ENCODE data around the gene MRPL44. TPM values are rescaled to one million over a fixed set of nuclear protein-coding genes. Genes with fewer than 3 reads are reported as not detected.

MRPL44 gene
- total and polyA plus RNA-seq, 2 of the 13 experiments (the other 11 are each of a cell fraction or from before 2014, with no cell fraction given): 38.4 to 78.0 TPM

GRCh38 chr2:223944703-223945531 lies 12.3 kb upstream of the MRPL44 start, which contains the start of gene WDFY1 (continued):
- peak; percentile 93 for TF ChIP-seq ZNF883 (CRISPR knock-in tag; IDR thresholded peaks at IDR 0.05; ENCODE audit: not compliant biosample characterization)
- TF ChIP-seq ZNF577 (CRISPR knock-in tag; IDR thresholded peaks at IDR 0.05; ENCODE audit: borderline replicate concordance, low read depth): no peak
- TF ChIP-seq BRCA1 (CRISPR knock-in tag; IDR thresholded peaks at IDR 0.05): peak; percentile 76; the same call in 1 of the 2 replicates
- TF ChIP-seq, protein P1, sequence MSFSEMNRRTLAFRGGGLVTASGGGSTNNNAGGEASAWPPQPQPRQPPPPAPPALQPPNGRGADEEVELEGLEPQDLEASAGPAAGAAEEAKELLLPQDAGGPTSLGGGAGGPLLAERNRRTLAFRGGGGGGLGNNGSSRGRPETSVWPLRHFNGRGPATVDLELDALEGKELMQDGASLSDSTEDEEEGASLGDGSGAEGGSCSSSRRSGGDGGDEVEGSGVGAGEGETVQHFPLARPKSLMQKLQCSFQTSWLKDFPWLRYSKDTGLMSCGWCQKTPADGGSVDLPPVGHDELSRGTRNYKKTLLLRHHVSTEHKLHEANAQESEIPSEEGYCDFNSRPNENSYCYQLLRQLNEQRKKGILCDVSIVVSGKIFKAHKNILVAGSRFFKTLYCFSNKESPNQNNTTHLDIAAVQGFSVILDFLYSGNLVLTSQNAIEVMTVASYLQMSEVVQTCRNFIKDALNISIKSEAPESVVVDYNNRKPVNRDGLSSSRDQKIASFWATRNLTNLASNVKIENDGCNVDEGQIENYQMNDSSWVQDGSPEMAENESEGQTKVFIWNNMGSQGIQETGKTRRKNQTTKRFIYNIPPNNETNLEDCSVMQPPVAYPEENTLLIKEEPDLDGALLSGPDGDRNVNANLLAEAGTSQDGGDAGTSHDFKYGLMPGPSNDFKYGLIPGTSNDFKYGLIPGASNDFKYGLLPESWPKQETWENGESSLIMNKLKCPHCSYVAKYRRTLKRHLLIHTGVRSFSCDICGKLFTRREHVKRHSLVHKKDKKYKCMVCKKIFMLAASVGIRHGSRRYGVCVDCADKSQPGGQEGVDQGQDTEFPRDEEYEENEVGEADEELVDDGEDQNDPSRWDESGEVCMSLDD (CRISPR knock-in tag; IDR thresholded peaks at IDR 0.05; ENCODE audit: borderline replicate concordance): peak; percentile 95
- TF ChIP-seq PHF20 (CRISPR knock-in tag; IDR thresholded peaks at IDR 0.05): peak; percentile 74
- peak; percentile 92 for TF ChIP-seq ZBTB26 (CRISPR knock-in tag; IDR thresholded peaks at IDR 0.05; ENCODE audit: borderline replicate concordance)
- no peak for TF ChIP-seq ZNF720 (CRISPR knock-in tag; IDR thresholded peaks at IDR 0.05)
- TF ChIP-seq, protein P2, sequence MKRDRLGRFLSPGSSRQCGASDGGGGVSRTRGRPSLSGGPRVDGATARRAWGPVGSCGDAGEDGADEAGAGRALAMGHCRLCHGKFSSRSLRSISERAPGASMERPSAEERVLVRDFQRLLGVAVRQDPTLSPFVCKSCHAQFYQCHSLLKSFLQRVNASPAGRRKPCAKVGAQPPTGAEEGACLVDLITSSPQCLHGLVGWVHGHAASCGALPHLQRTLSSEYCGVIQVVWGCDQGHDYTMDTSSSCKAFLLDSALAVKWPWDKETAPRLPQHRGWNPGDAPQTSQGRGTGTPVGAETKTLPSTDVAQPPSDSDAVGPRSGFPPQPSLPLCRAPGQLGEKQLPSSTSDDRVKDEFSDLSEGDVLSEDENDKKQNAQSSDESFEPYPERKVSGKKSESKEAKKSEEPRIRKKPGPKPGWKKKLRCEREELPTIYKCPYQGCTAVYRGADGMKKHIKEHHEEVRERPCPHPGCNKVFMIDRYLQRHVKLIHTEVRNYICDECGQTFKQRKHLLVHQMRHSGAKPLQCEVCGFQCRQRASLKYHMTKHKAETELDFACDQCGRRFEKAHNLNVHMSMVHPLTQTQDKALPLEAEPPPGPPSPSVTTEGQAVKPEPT (CRISPR knock-in tag; IDR thresholded peaks at IDR 0.05; ENCODE audit: low read depth): no peak
- no peak; the same call in 1 of the 2 replicates for TF ChIP-seq ARID2 (CRISPR knock-in tag; IDR thresholded peaks at IDR 0.05; ENCODE audit: borderline replicate concordance)
- 0 out of 2 replicates have a peak, but pooled peaks have one; percentile 39 for TF ChIP-seq KDM6A (CRISPR knock-in tag; IDR thresholded peaks at IDR 0.05; ENCODE audit: low read depth)
- no peak for TF ChIP-seq SOX13 (IDR thresholded peaks at IDR 0.05)
- TF ChIP-seq SOX13 (CRISPR knock-in tag; conservative IDR thresholded peaks at IDR 0.05 in 1 of 2, IDR thresholded peaks at IDR 0.05 in 1 of 2): peak in 1 of 2 experiments; percentile 78; a peak in 2 of 4 replicates
- TF ChIP-seq ZBTB49 (CRISPR knock-in tag; IDR thresholded peaks at IDR 0.05; ENCODE audit: borderline replicate concordance): peak; percentile 73; the same call in 1 of the 2 replicates
- peak; percentile 96 for TF ChIP-seq ZKSCAN8 (CRISPR knock-in tag; IDR thresholded peaks at IDR 0.05; ENCODE audit: borderline replicate concordance)
- TF ChIP-seq ZBTB20 (CRISPR knock-in tag; IDR thresholded peaks at IDR 0.05; ENCODE audit: borderline replicate concordance, low read depth): peak; percentile 61
- 0 out of 2 replicates have a peak, but pooled peaks have one; percentile 85 for TF ChIP-seq FOXO4 (CRISPR knock-in tag; conservative IDR thresholded peaks at IDR 0.05)
- peak; percentile 91; the same call in 1 of the 2 replicates for TF ChIP-seq MYNN (CRISPR knock-in tag; IDR thresholded peaks at IDR 0.05; ENCODE audit: low read depth)
- peak; percentile 94 for TF ChIP-seq RELA (CRISPR knock-in tag; IDR thresholded peaks at IDR 0.05)

Measured in HepG2 (cell line).